Fibroblast of lung (primary cell): ENCODE results near the gene ADA. TPM values are rescaled to one million over a fixed set of nuclear protein-coding genes. Genes with fewer than 3 reads are reported as not detected.
A peak's percentile ranks its signal among the peaks of the same experiment; 100 is the strongest.
"Not testable (repeated sequence)": the region's sequence is repeated elsewhere in the genome, so short reads cannot be mapped to it uniquely, and the experiment has no call there.

Experiments used
- DNase-seq, 2 donors: peaks; one replicate each; pipeline versions ENCODE4 v3.0.0 to v3.0.0-alpha.2; 2010; ENCODE audit warnings: low read depth in 2 of 2
- H2AFZ ChIP-seq: 2 replicates; pipeline ENCODE4 v1.5.1; 2012; ENCODE audit warnings: low read length, control low read depth, inconsistent platforms
- H3K27ac ChIP-seq: 2 replicates; pipeline ENCODE4 v1.5.1; 2011; ENCODE audit warnings: low read length, control low read depth; ENCODE audit not compliant: insufficient read depth
- H3K27me3 ChIP-seq: 2 replicates; pipeline ENCODE4 v1.5.1; 2011; ENCODE audit warnings: mild to moderate bottlenecking, low read length; ENCODE audit not compliant: control insufficient read depth, insufficient read depth
- H3K36me3 ChIP-seq: 2 replicates; pipeline ENCODE4 v1.5.1; 2011; ENCODE audit warnings: low read length; ENCODE audit not compliant: control insufficient read depth, insufficient read depth
- H3K4me1 ChIP-seq: 2 replicates; pipeline ENCODE4 v1.5.1; 2011; ENCODE audit warnings: low read length; ENCODE audit not compliant: control insufficient read depth, insufficient read depth; ENCODE audit errors: extremely low read depth
- H3K4me2 ChIP-seq: 2 replicates; pipeline ENCODE4 v1.5.1; 2011; ENCODE audit warnings: low read length, control low read depth; ENCODE audit not compliant: insufficient read depth; ENCODE audit errors: extremely low read depth
- H3K4me3 ChIP-seq, 4 experiments: fragments of 200-600 bp in 1 of 4; sonication (generic) in 1 of 4; replicated peaks in 1 of 4; 2 replicates each; pipeline ENCODE4 v1.5.1; 2011 to 2016; ENCODE audit warnings: low read length in 4 of 4, low read depth in 3 of 4, mild to moderate bottlenecking in 3 of 4, control low read depth in 2 of 4, inconsistent platforms in 1 of 4, mixed read lengths in 1 of 4; ENCODE audit not compliant: insufficient read depth in 1 of 4; ENCODE audit errors: control extremely low read depth in 1 of 4
- H3K79me2 ChIP-seq: 2 replicates; pipeline ENCODE4 v1.5.1; 2012; ENCODE audit warnings: mild to moderate bottlenecking, low read length, inconsistent platforms; ENCODE audit not compliant: control insufficient read depth, insufficient read depth
- H3K9ac ChIP-seq: 2 replicates; pipeline ENCODE4 v1.5.1; 2011; ENCODE audit warnings: mild to moderate bottlenecking, low read length, control low read depth; ENCODE audit not compliant: insufficient read depth
- H3K9me3 ChIP-seq: 2 replicates; pipeline ENCODE4 v1.5.1; 2012; ENCODE audit warnings: low read depth, low read length; ENCODE audit not compliant: control insufficient read depth, insufficient read depth
- H4K20me1 ChIP-seq: 2 replicates; pipeline ENCODE4 v1.5.1; 2011; ENCODE audit warnings: low read length; ENCODE audit not compliant: control insufficient read depth, insufficient read depth; ENCODE audit errors: extremely low read depth
- CTCF ChIP-seq, 2 donors: IDR thresholded peaks in 1 of 2; conservative IDR thresholded peaks in 1 of 2; 1 replicate in 1 of 2; 2 replicates in 1 of 2; pipeline ENCODE4 v1.5.1; 2011 to 2012; ENCODE audit warnings: low read length in 2 of 2, control low read depth in 1 of 2, inconsistent platforms in 1 of 2, low read depth in 1 of 2, mild to moderate bottlenecking in 1 of 2
- EZH2 ChIP-seq: IDR thresholded peaks from 2 replicates; pipeline ENCODE4 v1.5.1; 2012; ENCODE audit warnings: low read length, control low read depth, mild to moderate bottlenecking; ENCODE audit errors: missing control alignments
- polyA minus RNA-seq: library from RNA; depleted of rRNA, polyadenylated mRNA; stranded (reverse); fragments of >200 nt; gene quantifications from 2 replicates; pipeline ENCODE4 v1.2.3, GENCODE V29; 2011; ENCODE audit warnings: low replicate concordance
- polyA plus RNA-seq, 2 donors: library from polyadenylated mRNA; depleted of rRNA in 1 of 2; stranded (reverse) in 1 of 2; unstranded in 1 of 2; fragments of >200 nt; gene quantifications; 2 replicates each; pipeline ENCODE4 v1.2.1, GENCODE V29; 2011 to 2012; ENCODE audit warnings: missing spikeins in 1 of 2
- total RNA-seq: library from RNA; depleted of rRNA; stranded (reverse); fragments of >200 nt; gene quantifications from 2 replicates; pipeline ENCODE4 v1.2.1, GENCODE V29; 2014

The ADA gene
- total RNA-seq, result 5.4 and 6.9 TPM in 2 replicates
- polyA plus RNA-seq, result 3.8 and 21.9 TPM in 2 replicates
- 3.6 and 19.5 TPM in 2 replicates for polyA plus RNA-seq (2012)
- 2.9 and 6.2 TPM in 2 replicates for polyA minus RNA-seq

- TF ChIP-seq EZH2 (no peak), CTCF (conservative IDR thresholded peaks at IDR 0.05 in 1 of 2, IDR thresholded peaks at IDR 0.05 in 1 of 2; ENCODE audit: low read depth in 1 of 2, low read length in 2 of 2) (peak in 1 of 2 donors; percentile 11)
- peaks cover 20% of the 10 kb centered on the region for H3K27me3 ChIP-seq
- H4K20me1 ChIP-seq, result no peaks in the 10 kb centered on the region
- H3K4me1 ChIP-seq, result peaks cover 2% of the 10 kb centered on the region
- H3K4me2 ChIP-seq, result peak within 1 kb of the TSS; percentile 77
- H3K9ac ChIP-seq, result peak within 1 kb of the TSS; percentile 48
- H3K79me2 ChIP-seq, result no peaks in the 10 kb centered on the region
- no peaks in the 10 kb centered on the region for H3K36me3 ChIP-seq
- peak in 1 of 2 donors; percentile 38 for DNase-seq
- no peak within 1 kb of the TSS for H3K27ac ChIP-seq
- no peaks in the 10 kb centered on the region for H3K9me3 ChIP-seq
- H3K4me3 ChIP-seq, result peak within 1 kb of the TSS; percentile 57 to 92 (median 67)
- peak within 1 kb of the TSS; percentile 14 for H2AFZ ChIP-seq
These were observed at the start of gene ADA for GRCh38 chr20:44651684-44652423. ADA (minus strand) TSS chr20:44651699; CDS start chr20:44651607, 92 bp downstream.

GRCh38 chr20:44700306-44700705 lies 48.8 kb upstream of the ADA start:
- H3K9me3 ChIP-seq, result no peaks in the 10 kb centered on the region
- H4K20me1 ChIP-seq, result no peaks in the 10 kb centered on the region
- TF ChIP-seq EZH2 (no peak), CTCF (conservative IDR thresholded peaks at IDR 0.05 in 1 of 2, IDR thresholded peaks at IDR 0.05 in 1 of 2; ENCODE audit: low read depth in 1 of 2, low read length in 2 of 2) (no peak)
- DNase-seq, result no peak
- H3K27ac ChIP-seq, result no peak overlapping the region
- H3K79me2 ChIP-seq, result no peaks in the 10 kb centered on the region
- no peaks in the 10 kb centered on the region for H3K36me3 ChIP-seq
- no peak overlapping the region for H3K9ac ChIP-seq
- no peak overlapping the region for H3K4me2 ChIP-seq
- peaks cover 40% of the 10 kb centered on the region for H3K4me1 ChIP-seq
- no peak overlapping the region for H2AFZ ChIP-seq
- H3K4me3 ChIP-seq, result no peak overlapping the region
- peaks cover 2% of the 10 kb centered on the region for H3K27me3 ChIP-seq

- no peak overlapping the region for H3K27ac ChIP-seq
- peaks cover 2% of the 10 kb centered on the region for H3K27me3 ChIP-seq
- H4K20me1 ChIP-seq, result no peaks in the 10 kb centered on the region
- no peaks in the 10 kb centered on the region for H3K79me2 ChIP-seq
- no peak overlapping the region for H2AFZ ChIP-seq
- H3K36me3 ChIP-seq, result no peaks in the 10 kb centered on the region
- H3K4me2 ChIP-seq, result no peak overlapping the region
- no peak for DNase-seq
- no peak overlapping the region for H3K9ac ChIP-seq
- TF ChIP-seq EZH2 (no peak), CTCF (conservative IDR thresholded peaks at IDR 0.05 in 1 of 2, IDR thresholded peaks at IDR 0.05 in 1 of 2; ENCODE audit: low read depth in 1 of 2, low read length in 2 of 2) (no peak)
- H3K4me1 ChIP-seq, result peaks cover 38% of the 10 kb centered on the region
- no peaks in the 10 kb centered on the region for H3K9me3 ChIP-seq
- H3K4me3 ChIP-seq, result no peak overlapping the region
These were observed 46.9 kb upstream of the ADA start for GRCh38 chr20:44698351-44698750.

- H4K20me1 ChIP-seq, H3K9me3 ChIP-seq, H3K4me2 ChIP-seq, DNase-seq, H3K27me3 ChIP-seq, H3K36me3 ChIP-seq, H3K79me2 ChIP-seq, H3K9ac ChIP-seq, H3K4me3 ChIP-seq, H2AFZ ChIP-seq: not testable (repeated sequence)
- Histone ChIP-seq H3K4me1 (peaks cover 37% of the 10 kb centered on the region), H3K27ac (peak overlapping the region; percentile 58)
These were observed 45.5 kb upstream of the ADA start for GRCh38 chr20:44697041-44697440.
